Liver (tissue), 3 donors: ENCODE measurements around the gene BSN.

ENCODE experiments used
- ATF3 ChIP-seq: IDR thresholded peaks from 2 replicates; pipeline ENCODE4 v1.6.1; 2016; ENCODE audit warnings: antibody characterized with exemption
- CTCF ChIP-seq: fragments of 150-350 bp; IDR thresholded peaks from 2 replicates; pipeline ENCODE4 v1.5.1; 2017; ENCODE audit warnings: improper control_type of control experiment, low read depth, low read length; ENCODE audit not compliant: missing input control
- EGR1 ChIP-seq, 2 donors: IDR thresholded peaks; 2 replicates each; pipeline ENCODE4 v1.6.1; 2016 to 2018; ENCODE audit warnings: antibody characterized with exemption in 2 of 2, low read depth in 2 of 2
- GABPA ChIP-seq, 2 donors: IDR thresholded peaks in 1 of 2; conservative IDR thresholded peaks in 1 of 2; 2 replicates each; pipeline ENCODE4 v1.6.1; 2016; ENCODE audit warnings: antibody characterized with exemption in 2 of 2, mild to moderate bottlenecking in 1 of 2, moderate library complexity in 1 of 2
- JUND ChIP-seq, 2 donors: IDR thresholded peaks; 2 replicates each; pipeline ENCODE4 v1.6.1; 2016; ENCODE audit warnings: antibody characterized with exemption in 2 of 2
- RAD21 ChIP-seq, 2 donors: IDR thresholded peaks; 2 replicates each; pipeline ENCODE4 v1.6.1; 2016; ENCODE audit warnings: antibody characterized with exemption in 2 of 2, mild to moderate bottlenecking in 2 of 2
- RXRA ChIP-seq, 2 donors: IDR thresholded peaks; 2 replicates each; pipeline ENCODE4 v1.6.1; 2017 to 2018; ENCODE audit warnings: antibody characterized with exemption in 2 of 2, mild to moderate bottlenecking in 1 of 2
- SP1 ChIP-seq: IDR thresholded peaks from 2 replicates; pipeline ENCODE4 v1.6.1; 2018; ENCODE audit warnings: antibody characterized with exemption, mild to moderate bottlenecking
- TAF1 ChIP-seq: conservative IDR thresholded peaks from 2 replicates; pipeline ENCODE4 v1.6.1; 2016; ENCODE audit warnings: antibody characterized with exemption, mild to moderate bottlenecking
- ZBTB33 ChIP-seq: IDR thresholded peaks from 2 replicates; pipeline ENCODE4 v1.6.1; 2016; ENCODE audit warnings: antibody characterized with exemption
- TF ChIP-seq, protein P1 (sequence below): IDR thresholded peaks from 2 replicates; pipeline ENCODE4 v1.6.1; 2016; ENCODE audit warnings: antibody characterized with exemption
- donor health status: healthy.
- donor health status: healthy.

DNA sequence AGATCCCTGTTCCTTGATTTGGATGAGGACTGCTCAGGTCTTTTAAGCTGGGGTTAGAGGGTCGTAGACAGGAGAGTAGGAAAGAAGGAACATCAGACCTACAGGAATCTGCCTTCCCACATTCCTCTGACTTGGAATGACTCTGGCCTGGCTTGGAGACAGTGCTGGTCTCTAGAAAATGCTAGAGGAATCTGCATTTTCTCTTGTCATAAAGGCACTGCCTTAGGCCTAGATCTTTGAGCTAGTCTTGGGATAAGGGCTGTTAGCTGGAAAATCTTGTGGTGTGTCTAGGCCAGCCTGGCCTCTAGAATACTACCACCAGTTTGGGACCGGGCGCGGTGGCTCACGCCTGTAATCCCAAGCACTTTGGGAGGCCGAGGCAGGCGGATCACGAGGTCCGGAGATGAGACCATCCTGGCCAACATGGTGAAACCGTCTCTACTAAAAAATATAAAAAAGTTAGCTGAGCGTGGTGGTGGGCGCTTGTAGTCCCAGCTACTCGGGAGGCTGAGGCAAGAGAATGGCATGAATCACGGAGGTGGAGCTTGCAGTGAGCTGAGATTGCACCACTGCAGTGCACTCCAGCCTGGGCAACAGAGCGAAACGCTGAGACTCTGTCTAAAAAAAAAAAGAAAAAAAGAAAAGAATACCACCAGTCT lies 17.3 kb upstream of the BSN start:
- TF ChIP-seq CTCF (no peak), TAF1 (no peak), RAD21 (IDR thresholded peaks at IDR 0.05) (no peak), SP1 (no peak), JUND (IDR thresholded peaks at IDR 0.05) (no peak), ZBTB33 (no peak), ATF3 (no peak), GABPA (IDR thresholded peaks at IDR 0.05 in 1 of 2, conservative IDR thresholded peaks at IDR 0.05 in 1 of 2) (no peak), EGR1 (IDR thresholded peaks at IDR 0.05; ENCODE audit: low read depth in 2 of 2) (no peak), RXRA (IDR thresholded peaks at IDR 0.05) (no peak)
- TF ChIP-seq, protein P1, sequence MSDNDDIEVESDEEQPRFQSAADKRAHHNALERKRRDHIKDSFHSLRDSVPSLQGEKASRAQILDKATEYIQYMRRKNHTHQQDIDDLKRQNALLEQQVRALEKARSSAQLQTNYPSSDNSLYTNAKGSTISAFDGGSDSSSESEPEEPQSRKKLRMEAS: no peak
